Neural progenitor cell (in vitro differentiated cells): ENCODE data around the gene IGSF9. TPM values are rescaled to one million over a fixed set of nuclear protein-coding genes. Genes with fewer than 3 reads are reported as not detected.

Experiments used
- DNase-seq: peaks from one replicate; pipeline ENCODE4 v3.0.0-alpha.2; 2016; ENCODE audit warnings: low spot score
- H2AFZ ChIP-seq: fragments of 200-600 bp; sonication (generic); replicated peaks from 2 replicates; pipeline ENCODE4 v1.6.1; 2016; ENCODE audit warnings: antibody characterized with exemption
- H3F3A ChIP-seq: fragments of 200-600 bp; sonication (generic); 2 replicates; pipeline ENCODE4 v1.6.1; 2016; ENCODE audit warnings: antibody characterized with exemption, low read depth
- H3K27ac ChIP-seq: fragments of 200-600 bp; sonication (generic); 2 replicates; pipeline ENCODE4 v1.5.1; 2016; ENCODE audit warnings: mild to moderate bottlenecking
- H3K27me3 ChIP-seq: fragments of 200-600 bp; sonication (generic); 2 replicates; pipeline ENCODE4 v1.6.1; 2016; ENCODE audit warnings: mild to moderate bottlenecking, moderate library complexity
- H3K36me3 ChIP-seq: fragments of 200-600 bp; sonication (generic); 2 replicates; pipeline ENCODE4 v1.5.1; 2016
- H3K4me1 ChIP-seq: fragments of 200-600 bp; sonication (generic); 2 replicates; pipeline ENCODE4 v1.6.1; 2016; ENCODE audit warnings: mixed run types
- H3K4me2 ChIP-seq: fragments of 200-600 bp; sonication (generic); 2 replicates; pipeline ENCODE4 v1.6.1; 2016
- H3K4me3 ChIP-seq: fragments of 200-600 bp; sonication (generic); 2 replicates; pipeline ENCODE4 v1.5.1; 2016
- H3K79me2 ChIP-seq: fragments of 200-600 bp; sonication (generic); 2 replicates; pipeline ENCODE4 v1.6.1; 2016; ENCODE audit warnings: low read depth
- H3K9ac ChIP-seq: fragments of 200-600 bp; sonication (generic); 2 replicates; pipeline ENCODE4 v1.6.1; 2016
- H3K9me3 ChIP-seq: fragments of 200-600 bp; sonication (generic); 2 replicates; pipeline ENCODE4 v1.5.1; 2016; ENCODE audit warnings: low read depth
- H4K20me1 ChIP-seq: fragments of 200-600 bp; sonication (generic); 2 replicates; pipeline ENCODE4 v1.6.1; 2016; ENCODE audit warnings: low read depth
- H3K27ac Mint-ChIP-seq: 3 replicates; pipeline ENCODE4 v1.8.0; 2021; ENCODE audit warnings: mixed read lengths
- H3K27me3 Mint-ChIP-seq: 2 replicates; pipeline ENCODE4 v1.8.0; 2022; ENCODE audit warnings: low read depth, mild to moderate bottlenecking, inconsistent platforms, moderate library complexity, mixed read lengths; ENCODE audit not compliant: insufficient read depth
- H3K36me3 Mint-ChIP-seq: 3 replicates; pipeline ENCODE4 v1.8.0; 2021; ENCODE audit warnings: mixed read lengths
- H3K4me1 Mint-ChIP-seq: 3 replicates; pipeline ENCODE4 v1.8.0; 2021; ENCODE audit warnings: mixed read lengths
- H3K4me3 Mint-ChIP-seq: 3 replicates; pipeline ENCODE4 v1.8.0; 2021; ENCODE audit warnings: mild to moderate bottlenecking, moderate library complexity, mixed read lengths
- H3K9me3 Mint-ChIP-seq: 3 replicates; pipeline ENCODE4 v1.8.0; 2020; ENCODE audit warnings: mixed read lengths
- EZH2 ChIP-seq: fragments of 200-600 bp; sonication (generic); IDR thresholded peaks from 2 replicates; pipeline ENCODE4 v1.6.1; 2017; ENCODE audit warnings: antibody characterized with exemption, mild to moderate bottlenecking, moderate library complexity
- EZH2phosphoT487 ChIP-seq: fragments of 200-600 bp; sonication (generic); IDR thresholded peaks from 2 replicates; pipeline ENCODE4 v1.6.1; 2017; ENCODE audit warnings: antibody characterized with exemption
- total RNA-seq: library from RNA; depleted of rRNA; stranded (reverse); fragments of >200 nt; gene quantifications from 2 replicates; pipeline ENCODE4 v1.2.3, GENCODE V29; 2015; ENCODE audit warnings: low replicate concordance
- TF ChIP-seq, protein P1 (sequence below): fragments of 200-600 bp; sonication (generic); IDR thresholded peaks from 2 replicates; pipeline ENCODE4 v1.5.1; 2017; ENCODE audit warnings: antibody characterized with exemption, mild to moderate bottlenecking

Gene IGSF9
- total RNA-seq, 1 donor from 2014 or later, result 3.3 TPM

GRCh38 chr1:159915571-159916241 is 29.7 kb downstream of the IGSF9 start:
- H3K4me3 Mint-ChIP-seq, result no peak overlapping the region
- H3F3A ChIP-seq, result peaks cover 21% of the 10 kb centered on the region
- H3K4me2 ChIP-seq, result peak overlapping the region; percentile 69

DNA sequence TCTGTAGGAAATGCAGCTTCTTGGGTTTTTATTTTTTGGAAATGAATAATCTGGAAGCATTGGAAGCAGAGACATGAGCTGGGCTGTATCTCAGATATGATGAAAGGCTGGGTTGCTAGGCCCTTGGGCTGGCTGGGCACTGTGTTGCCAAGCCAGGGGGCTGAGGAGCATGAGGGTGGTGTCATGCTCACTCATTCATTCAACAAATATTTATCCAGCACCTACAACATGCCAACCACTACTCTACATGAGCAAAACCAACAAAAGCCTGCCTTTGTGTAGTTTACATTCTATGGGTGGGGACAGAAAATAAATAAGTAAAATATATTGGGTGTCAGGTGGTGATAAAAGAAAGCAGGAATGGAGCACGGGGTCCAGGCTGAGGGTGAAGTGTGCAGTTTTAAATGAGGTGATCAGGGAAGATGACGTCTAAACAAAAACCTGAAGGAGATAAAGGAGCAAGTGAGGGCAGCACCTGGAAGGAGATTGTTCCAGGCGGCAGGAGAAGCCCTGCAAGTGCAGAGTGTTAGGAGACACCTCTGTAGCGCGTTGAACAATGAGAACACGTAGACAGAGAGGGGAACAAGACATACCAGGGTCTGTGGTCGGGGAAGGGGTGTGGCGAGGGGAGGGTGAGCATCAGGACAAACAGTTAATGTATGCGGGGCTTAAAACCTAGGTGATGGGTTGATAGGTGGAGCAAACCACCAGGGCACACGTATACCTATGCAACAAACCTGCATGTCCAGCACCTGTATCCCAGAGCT is 31.0 kb downstream of the IGSF9 start:
- no peaks in the 10 kb centered on the region for H4K20me1 ChIP-seq
- peaks cover 5% of the 10 kb centered on the region for H3K36me3 Mint-ChIP-seq
- H3K4me1 ChIP-seq, result peaks cover 28% of the 10 kb centered on the region
- H3K9ac ChIP-seq, result no peak overlapping the region
- H3F3A ChIP-seq, result peaks cover 21% of the 10 kb centered on the region
- H3K4me2 ChIP-seq, result no peak overlapping the region
- TF ChIP-seq EZH2phosphoT487 (no peak), EZH2 (no peak)
- TF ChIP-seq, protein P1, sequence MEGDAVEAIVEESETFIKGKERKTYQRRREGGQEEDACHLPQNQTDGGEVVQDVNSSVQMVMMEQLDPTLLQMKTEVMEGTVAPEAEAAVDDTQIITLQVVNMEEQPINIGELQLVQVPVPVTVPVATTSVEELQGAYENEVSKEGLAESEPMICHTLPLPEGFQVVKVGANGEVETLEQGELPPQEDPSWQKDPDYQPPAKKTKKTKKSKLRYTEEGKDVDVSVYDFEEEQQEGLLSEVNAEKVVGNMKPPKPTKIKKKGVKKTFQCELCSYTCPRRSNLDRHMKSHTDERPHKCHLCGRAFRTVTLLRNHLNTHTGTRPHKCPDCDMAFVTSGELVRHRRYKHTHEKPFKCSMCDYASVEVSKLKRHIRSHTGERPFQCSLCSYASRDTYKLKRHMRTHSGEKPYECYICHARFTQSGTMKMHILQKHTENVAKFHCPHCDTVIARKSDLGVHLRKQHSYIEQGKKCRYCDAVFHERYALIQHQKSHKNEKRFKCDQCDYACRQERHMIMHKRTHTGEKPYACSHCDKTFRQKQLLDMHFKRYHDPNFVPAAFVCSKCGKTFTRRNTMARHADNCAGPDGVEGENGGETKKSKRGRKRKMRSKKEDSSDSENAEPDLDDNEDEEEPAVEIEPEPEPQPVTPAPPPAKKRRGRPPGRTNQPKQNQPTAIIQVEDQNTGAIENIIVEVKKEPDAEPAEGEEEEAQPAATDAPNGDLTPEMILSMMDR, result no peak
- H2AFZ ChIP-seq, result no peak overlapping the region
- H3K27ac ChIP-seq, result no peak overlapping the region
- H3K4me3 ChIP-seq, result no peak overlapping the region
- H3K27me3 Mint-ChIP-seq, result peaks cover 16% of the 10 kb centered on the region
- H3K27me3 ChIP-seq, result no peaks in the 10 kb centered on the region
- H3K4me1 Mint-ChIP-seq, result peaks cover 40% of the 10 kb centered on the region
- H3K36me3 ChIP-seq, result no peaks in the 10 kb centered on the region
- no peak overlapping the region for H3K27ac Mint-ChIP-seq
- H3K9me3 Mint-ChIP-seq, result no peaks in the 10 kb centered on the region
- H3K9me3 ChIP-seq, result no peaks in the 10 kb centered on the region
- no peak for DNase-seq
- H3K79me2 ChIP-seq, result no peaks in the 10 kb centered on the region
- H3K4me3 Mint-ChIP-seq, result no peak overlapping the region

More at GRCh38 chr1:159915571-159916241, 29.7 kb downstream of the IGSF9 start:
- H3K27ac Mint-ChIP-seq, result no peak overlapping the region
- Histone ChIP-seq H3K4me1 (peaks cover 28% of the 10 kb centered on the region), H3K9ac (no peak overlapping the region), H3K27me3 (no peaks in the 10 kb centered on the region), H4K20me1 (no peaks in the 10 kb centered on the region), H3K27ac (peak overlapping the region; percentile 88), H2AFZ (no peak overlapping the region), H3K4me3 (no peak overlapping the region), H3K9me3 (no peaks in the 10 kb centered on the region), H3K36me3 (no peaks in the 10 kb centered on the region), H3K79me2 (no peaks in the 10 kb centered on the region)
- no peak for TF ChIP-seq EZH2phosphoT487
- peaks cover 15% of the 10 kb centered on the region for H3K27me3 Mint-ChIP-seq
- H3K4me1 Mint-ChIP-seq, result peaks cover 30% of the 10 kb centered on the region
- no peaks in the 10 kb centered on the region for H3K9me3 Mint-ChIP-seq
- H3K36me3 Mint-ChIP-seq, result peaks cover 5% of the 10 kb centered on the region
- DNase-seq, result no peak

GRCh38 chr1:159913451-159914192 is 31.8 kb downstream of the IGSF9 start:
- no peaks in the 10 kb centered on the region for H4K20me1 ChIP-seq
- no peak overlapping the region for H3K9ac ChIP-seq
- peaks cover 28% of the 10 kb centered on the region for H3K4me1 ChIP-seq
- H3K4me2 ChIP-seq, result no peak overlapping the region
- Mint-ChIP-seq H3K27ac (no peak overlapping the region), H3K4me3 (no peak overlapping the region), H3K36me3 (peaks cover 5% of the 10 kb centered on the region), H3K27me3 (peaks cover 16% of the 10 kb centered on the region), H3K9me3 (no peaks in the 10 kb centered on the region), H3K4me1 (peaks cover 40% of the 10 kb centered on the region)
- peaks cover 21% of the 10 kb centered on the region for H3F3A ChIP-seq
- no peak overlapping the region for H3K4me3 ChIP-seq
- no peaks in the 10 kb centered on the region for H3K9me3 ChIP-seq
- no peak overlapping the region for H2AFZ ChIP-seq
- no peak for DNase-seq
- H3K27me3 ChIP-seq, result no peaks in the 10 kb centered on the region
- H3K36me3 ChIP-seq, result no peaks in the 10 kb centered on the region
- no peak overlapping the region for H3K27ac ChIP-seq
- TF ChIP-seq EZH2phosphoT487, result no peak
- TF ChIP-seq, protein P1, result no peak
- no peak for TF ChIP-seq EZH2
- no peaks in the 10 kb centered on the region for H3K79me2 ChIP-seq
